ENCODE measurements around the gene NHLRC4. TPM values are rescaled to one million over a fixed set of nuclear protein-coding genes. Genes with fewer than 3 reads are reported as not detected.

The NHLRC4 gene
- total and polyA plus RNA-seq, 9 of the 15 experiments (the other 6 are each of a cell fraction or from before 2014, with no cell fraction given), result 0.24 to 3.7 (median 1.3) TPM; not detected in 2

- no peak for TF ChIP-seq NR2C2 (CRISPR knock-in tag; IDR thresholded peaks at IDR 0.05)
- TF ChIP-seq NR2C2 (tag; IDR thresholded peaks at IDR 0.05), result no peak
- TF ChIP-seq, protein P1, sequence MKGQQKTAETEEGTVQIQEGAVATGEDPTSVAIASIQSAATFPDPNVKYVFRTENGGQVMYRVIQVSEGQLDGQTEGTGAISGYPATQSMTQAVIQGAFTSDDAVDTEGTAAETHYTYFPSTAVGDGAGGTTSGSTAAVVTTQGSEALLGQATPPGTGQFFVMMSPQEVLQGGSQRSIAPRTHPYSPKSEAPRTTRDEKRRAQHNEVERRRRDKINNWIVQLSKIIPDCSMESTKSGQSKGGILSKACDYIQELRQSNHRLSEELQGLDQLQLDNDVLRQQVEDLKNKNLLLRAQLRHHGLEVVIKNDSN (CRISPR knock-in tag; IDR thresholded peaks at IDR 0.05), result peak; percentile 46
- no peak for TF ChIP-seq ZBED1 (IDR thresholded peaks at IDR 0.05)
- TF ChIP-seq MECOM (CRISPR knock-in tag; IDR thresholded peaks at IDR 0.05), result no peak
- TF ChIP-seq SAFB2 (IDR thresholded peaks at IDR 0.05; ENCODE audit: borderline replicate concordance, low read depth, low read length, severe bottlenecking), result no peak
- TF ChIP-seq MYC (IDR thresholded peaks at IDR 0.05; ENCODE audit: low read depth, low read length), result no peak
- no peak for TF ChIP-seq MYC (CRISPR knock-in tag; IDR thresholded peaks at IDR 0.05; ENCODE audit: borderline replicate concordance, low read depth)
- peak; percentile 61; the same call in 1 of the 2 replicates for TF ChIP-seq BHLHE40 (IDR thresholded peaks at IDR 0.05; ENCODE audit: low read length)
- no peak for TF ChIP-seq RBM14 (IDR thresholded peaks at IDR 0.05; ENCODE audit: borderline replicate concordance, insufficient read depth, low read depth, low read length)
- TF ChIP-seq SAP30 (IDR thresholded peaks at IDR 0.05; ENCODE audit: borderline replicate concordance, insufficient read depth, low read depth, low read length, poor library complexity, severe bottlenecking), result no peak
- TF ChIP-seq SMARCA4 (IDR thresholded peaks at IDR 0.05), result no peak
- TF ChIP-seq LEF1 (IDR thresholded peaks at IDR 0.05), result no peak
- no peak for TF ChIP-seq PHF21A (IDR thresholded peaks at IDR 0.05; ENCODE audit: borderline replicate concordance, low read depth)
- TF ChIP-seq, protein P2, sequence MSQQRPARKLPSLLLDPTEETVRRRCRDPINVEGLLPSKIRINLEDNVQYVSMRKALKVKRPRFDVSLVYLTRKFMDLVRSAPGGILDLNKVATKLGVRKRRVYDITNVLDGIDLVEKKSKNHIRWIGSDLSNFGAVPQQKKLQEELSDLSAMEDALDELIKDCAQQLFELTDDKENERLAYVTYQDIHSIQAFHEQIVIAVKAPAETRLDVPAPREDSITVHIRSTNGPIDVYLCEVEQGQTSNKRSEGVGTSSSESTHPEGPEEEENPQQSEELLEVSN (IDR thresholded peaks at IDR 0.05; ENCODE audit: borderline replicate concordance in 1 of 2, extremely low read depth in 1 of 2, insufficient read depth in 1 of 2, insufficient read length in 1 of 2, low read depth in 1 of 2, low read length in 1 of 2, poor library complexity in 1 of 2, severe bottlenecking in 1 of 2), result peak in 1 of 2 experiments; percentile 10
- TF ChIP-seq, protein P3, sequence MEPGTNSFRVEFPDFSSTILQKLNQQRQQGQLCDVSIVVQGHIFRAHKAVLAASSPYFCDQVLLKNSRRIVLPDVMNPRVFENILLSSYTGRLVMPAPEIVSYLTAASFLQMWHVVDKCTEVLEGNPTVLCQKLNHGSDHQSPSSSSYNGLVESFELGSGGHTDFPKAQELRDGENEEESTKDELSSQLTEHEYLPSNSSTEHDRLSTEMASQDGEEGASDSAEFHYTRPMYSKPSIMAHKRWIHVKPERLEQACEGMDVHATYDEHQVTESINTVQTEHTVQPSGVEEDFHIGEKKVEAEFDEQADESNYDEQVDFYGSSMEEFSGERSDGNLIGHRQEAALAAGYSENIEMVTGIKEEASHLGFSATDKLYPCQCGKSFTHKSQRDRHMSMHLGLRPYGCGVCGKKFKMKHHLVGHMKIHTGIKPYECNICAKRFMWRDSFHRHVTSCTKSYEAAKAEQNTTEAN (CRISPR knock-in tag; IDR thresholded peaks at IDR 0.05), result peak; percentile 79; the same call in 1 of the 2 replicates
- TF ChIP-seq ZNF239 (CRISPR knock-in tag; IDR thresholded peaks at IDR 0.05), result no peak
- no peak for TF ChIP-seq MCM7 (IDR thresholded peaks at IDR 0.05)
- TF ChIP-seq, protein P4, sequence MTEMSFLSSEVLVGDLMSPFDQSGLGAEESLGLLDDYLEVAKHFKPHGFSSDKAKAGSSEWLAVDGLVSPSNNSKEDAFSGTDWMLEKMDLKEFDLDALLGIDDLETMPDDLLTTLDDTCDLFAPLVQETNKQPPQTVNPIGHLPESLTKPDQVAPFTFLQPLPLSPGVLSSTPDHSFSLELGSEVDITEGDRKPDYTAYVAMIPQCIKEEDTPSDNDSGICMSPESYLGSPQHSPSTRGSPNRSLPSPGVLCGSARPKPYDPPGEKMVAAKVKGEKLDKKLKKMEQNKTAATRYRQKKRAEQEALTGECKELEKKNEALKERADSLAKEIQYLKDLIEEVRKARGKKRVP (CRISPR knock-in tag; IDR thresholded peaks at IDR 0.05), result no peak
- TF ChIP-seq, protein P5, sequence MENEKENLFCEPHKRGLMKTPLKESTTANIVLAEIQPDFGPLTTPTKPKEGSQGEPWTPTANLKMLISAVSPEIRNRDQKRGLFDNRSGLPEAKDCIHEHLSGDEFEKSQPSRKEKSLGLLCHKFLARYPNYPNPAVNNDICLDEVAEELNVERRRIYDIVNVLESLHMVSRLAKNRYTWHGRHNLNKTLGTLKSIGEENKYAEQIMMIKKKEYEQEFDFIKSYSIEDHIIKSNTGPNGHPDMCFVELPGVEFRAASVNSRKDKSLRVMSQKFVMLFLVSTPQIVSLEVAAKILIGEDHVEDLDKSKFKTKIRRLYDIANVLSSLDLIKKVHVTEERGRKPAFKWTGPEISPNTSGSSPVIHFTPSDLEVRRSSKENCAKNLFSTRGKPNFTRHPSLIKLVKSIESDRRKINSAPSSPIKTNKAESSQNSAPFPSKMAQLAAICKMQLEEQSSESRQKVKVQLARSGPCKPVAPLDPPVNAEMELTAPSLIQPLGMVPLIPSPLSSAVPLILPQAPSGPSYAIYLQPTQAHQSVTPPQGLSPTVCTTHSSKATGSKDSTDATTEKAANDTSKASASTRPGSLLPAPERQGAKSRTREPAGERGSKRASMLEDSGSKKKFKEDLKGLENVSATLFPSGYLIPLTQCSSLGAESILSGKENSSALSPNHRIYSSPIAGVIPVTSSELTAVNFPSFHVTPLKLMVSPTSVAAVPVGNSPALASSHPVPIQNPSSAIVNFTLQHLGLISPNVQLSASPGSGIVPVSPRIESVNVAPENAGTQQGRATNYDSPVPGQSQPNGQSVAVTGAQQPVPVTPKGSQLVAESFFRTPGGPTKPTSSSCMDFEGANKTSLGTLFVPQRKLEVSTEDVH (IDR thresholded peaks at IDR 0.05; ENCODE audit: low read depth, partially characterized antibody), result no peak
These were observed 4.6 kb upstream of the NHLRC4 start (continued) for GRCh38 chr16:561957-562938.
